Keratinocyte (primary cell): Measurements from ENCODE around the gene MAD1L1. TPM values are rescaled to one million over a fixed set of nuclear protein-coding genes. Genes with fewer than 3 reads are reported as not detected.

ENCODE experiments used
- DNase-seq: peaks from one replicate; pipeline ENCODE4 v3.0.0-alpha.2; 2011; ENCODE audit warnings: low read depth, missing footprints, low spot score
- FAIRE-seq: peaks from 2 replicates; lab custom pipeline; 2011; peaks lifted over from hg19 to GRCh38; lab: Jason Lieb, UNC
- H2AFZ ChIP-seq: 2 replicates; pipeline ENCODE4 v1.6.0; 2012; ENCODE audit warnings: low read length, control low read depth, inconsistent platforms; ENCODE audit not compliant: control insufficient read depth
- H3K27ac ChIP-seq: 2 replicates; pipeline ENCODE4 v1.5.1; 2011; ENCODE audit warnings: low read length; ENCODE audit not compliant: control insufficient read depth, insufficient read depth
- H3K27me3 ChIP-seq: 3 replicates; pipeline ENCODE4 v1.6.0; 2011; ENCODE audit warnings: low read length; ENCODE audit not compliant: control insufficient read depth, insufficient read depth; ENCODE audit errors: extremely low read depth
- H3K36me3 ChIP-seq, 2 experiments: 2 replicates in 1 of 2; 3 replicates in 1 of 2; pipeline ENCODE4 v1.5.1; 2011; ENCODE audit warnings: low read length in 2 of 2, mild to moderate bottlenecking in 1 of 2; ENCODE audit not compliant: control insufficient read depth in 2 of 2, insufficient read depth in 2 of 2; ENCODE audit errors: extremely low read depth in 1 of 2
- H3K4me1 ChIP-seq: 3 replicates; pipeline ENCODE4 v1.5.1; 2011; ENCODE audit warnings: low read length; ENCODE audit not compliant: control insufficient read depth, insufficient read depth; ENCODE audit errors: extremely low read depth
- H3K4me2 ChIP-seq: 3 replicates; pipeline ENCODE4 v1.6.0; 2011; ENCODE audit warnings: low read depth, low read length; ENCODE audit not compliant: control insufficient read depth, insufficient read depth; ENCODE audit errors: extremely low read depth
- H3K4me3 ChIP-seq, 3 experiments: fragments of 200-600 bp in 1 of 3; sonication (generic) in 1 of 3; 2 replicates in 2 of 3; 3 replicates in 1 of 3; pipeline ENCODE4 v1.5.1; 2011 to 2016; ENCODE audit warnings: low read length in 3 of 3, mild to moderate bottlenecking in 3 of 3, control low read depth in 2 of 3, inconsistent platforms in 1 of 3, low read depth in 1 of 3, mixed read lengths in 1 of 3, mixed run types in 1 of 3, moderate library complexity in 1 of 3; ENCODE audit not compliant: control insufficient read depth in 2 of 3, insufficient read depth in 2 of 3; ENCODE audit errors: extremely low read depth in 1 of 3
- H3K79me2 ChIP-seq: 2 replicates; pipeline ENCODE4 v1.6.0; 2012; ENCODE audit warnings: low read length; ENCODE audit not compliant: control insufficient read depth, insufficient read depth
- H3K9ac ChIP-seq: 3 replicates; pipeline ENCODE4 v1.6.0; 2011; ENCODE audit warnings: low read length; ENCODE audit not compliant: control insufficient read depth, insufficient read depth; ENCODE audit errors: extremely low read depth
- H3K9me1 ChIP-seq: 3 replicates; pipeline ENCODE4 v1.6.0; 2011; ENCODE audit warnings: low read length; ENCODE audit not compliant: control insufficient read depth, insufficient read depth; ENCODE audit errors: extremely low read depth
- H3K9me3 ChIP-seq: 2 replicates; pipeline ENCODE4 v1.5.1; 2012; ENCODE audit warnings: low read depth, low read length; ENCODE audit not compliant: control insufficient read depth
- H4K20me1 ChIP-seq: 3 replicates; pipeline ENCODE4 v1.6.0; 2011; ENCODE audit warnings: low read length; ENCODE audit not compliant: control insufficient read depth, insufficient read depth; ENCODE audit errors: extremely low read depth
- CTCF ChIP-seq, 3 experiments: IDR thresholded peaks in 1 of 3; conservative IDR thresholded peaks in 1 of 3; optimal IDR thresholded peaks in 1 of 3; 2 replicates in 2 of 3; 3 replicates in 1 of 3; pipeline versions ENCODE3 to v1.5.1; 2011; ENCODE audit warnings: low read length in 3 of 3, mild to moderate bottlenecking in 3 of 3, moderate library complexity in 2 of 3, control low read depth in 1 of 3, inconsistent platforms in 1 of 3; ENCODE audit not compliant: insufficient read depth in 2 of 3; ENCODE audit errors: extremely low read depth in 1 of 3
- EZH2 ChIP-seq: IDR thresholded peaks from one replicate; pipeline ENCODE4 v1.6.1; 2012; ENCODE audit warnings: inconsistent platforms, mild to moderate bottlenecking, low read length, moderate library complexity
- dilution Hi-C: fragments of 300-500 bp; cut with MboI; formaldehyde crosslinking; loops from one replicate; pipeline ENCODE4 v1.7.0; 2020; ENCODE audit warnings: low sequenced_read_pairs; ENCODE audit not compliant: extremely low pct_ligation_motif_present
- polyA plus RNA-seq, 5 experiments: library from polyadenylated mRNA; depleted of rRNA in 3 of 5; stranded (reverse) in 3 of 5; stranded (forward) in 1 of 5; unstranded in 1 of 5; fragments of >200 nt; gene quantifications; 1 replicate in 1 of 5; 2 replicates in 3 of 5; 3 replicates in 1 of 5; pipeline versions ENCODE4 v1.2.1 to v1.2.3, GENCODE V29; 2011 to 2012; ENCODE audit warnings: missing spikeins in 2 of 5, low read depth in 1 of 5, low replicate concordance in 1 of 5

Gene MAD1L1
- polyA plus RNA-seq, 1 donor (not counting 4 experiments of a cell fraction or from before 2014, with no cell fraction given) = 18.0 TPM

- Histone ChIP-seq H4K20me1 (no peaks in the 10 kb centered on the region), H3K27ac (no peak overlapping the region), H3K4me1 (no peaks in the 10 kb centered on the region), H3K79me2 (no peaks in the 10 kb centered on the region), H3K9ac (no peak overlapping the region), H3K4me3 (no peak overlapping the region), H3K36me3 (peaks cover 0 to 2% of the 10 kb centered on the region in 2 experiments), H2AFZ (no peak overlapping the region), H3K4me2 (no peak overlapping the region), H3K9me3 (no peaks in the 10 kb centered on the region), H3K9me1 (no peaks in the 10 kb centered on the region), H3K27me3 (no peaks in the 10 kb centered on the region)
- no peak for DNase-seq
- FAIRE-seq = no peak
- TF ChIP-seq CTCF (optimal IDR thresholded peaks at IDR 0.05 in 1 of 3, IDR thresholded peaks at IDR 0.05 in 1 of 3, conservative IDR thresholded peaks at IDR 0.05 in 1 of 3; ENCODE audit: extremely low read depth in 1 of 3, insufficient read depth in 2 of 3, low read length in 3 of 3) (no peak), EZH2 (no peak)
- dilution Hi-C loops = no loop called here
These were observed 305.8 kb downstream of the MAD1L1 start for GRCh38 chr7:1926908-1927306.

GRCh38 chr7:1925973-1926907 is 306.5 kb downstream of the MAD1L1 start:
- Histone ChIP-seq H3K79me2 (no peaks in the 10 kb centered on the region), H3K9me1 (no peaks in the 10 kb centered on the region), H3K4me3 (no peak overlapping the region), H3K27me3 (no peaks in the 10 kb centered on the region), H4K20me1 (no peaks in the 10 kb centered on the region), H3K9ac (no peak overlapping the region), H3K9me3 (no peaks in the 10 kb centered on the region), H2AFZ (no peak overlapping the region), H3K36me3 (peaks cover 0 to 3% of the 10 kb centered on the region in 2 experiments), H3K27ac (no peak overlapping the region), H3K4me2 (no peak overlapping the region), H3K4me1 (no peaks in the 10 kb centered on the region)
- dilution Hi-C loops = no loop called here
- FAIRE-seq (no peak), DNase-seq (no peak)
- TF ChIP-seq EZH2 (no peak), CTCF (optimal IDR thresholded peaks at IDR 0.05 in 1 of 3, IDR thresholded peaks at IDR 0.05 in 1 of 3, conservative IDR thresholded peaks at IDR 0.05 in 1 of 3; ENCODE audit: extremely low read depth in 1 of 3, insufficient read depth in 2 of 3, low read length in 3 of 3) (no peak)
